SK-N-SH (cell line): ENCODE measurements around the gene OSBPL9.

Source experiments
- GATA2 ChIP-seq: sonication (generic); formaldehyde crosslinking; IDR thresholded peaks from 2 replicates; pipeline ENCODE4 v1.5.0; 2020; ENCODE audit warnings: mild to moderate bottlenecking, missing genetic modification reagents
- MXI1 ChIP-seq: IDR thresholded peaks from 2 replicates; pipeline ENCODE4 v1.6.1; 2012; ENCODE audit warnings: mild to moderate bottlenecking, low read depth, low read length, improper control_type of control experiment
- POLR2AphosphoS5 ChIP-seq: IDR thresholded peaks from 2 replicates; pipeline ENCODE4 v1.6.1; 2012; ENCODE audit warnings: low read depth, low read length

DNA sequence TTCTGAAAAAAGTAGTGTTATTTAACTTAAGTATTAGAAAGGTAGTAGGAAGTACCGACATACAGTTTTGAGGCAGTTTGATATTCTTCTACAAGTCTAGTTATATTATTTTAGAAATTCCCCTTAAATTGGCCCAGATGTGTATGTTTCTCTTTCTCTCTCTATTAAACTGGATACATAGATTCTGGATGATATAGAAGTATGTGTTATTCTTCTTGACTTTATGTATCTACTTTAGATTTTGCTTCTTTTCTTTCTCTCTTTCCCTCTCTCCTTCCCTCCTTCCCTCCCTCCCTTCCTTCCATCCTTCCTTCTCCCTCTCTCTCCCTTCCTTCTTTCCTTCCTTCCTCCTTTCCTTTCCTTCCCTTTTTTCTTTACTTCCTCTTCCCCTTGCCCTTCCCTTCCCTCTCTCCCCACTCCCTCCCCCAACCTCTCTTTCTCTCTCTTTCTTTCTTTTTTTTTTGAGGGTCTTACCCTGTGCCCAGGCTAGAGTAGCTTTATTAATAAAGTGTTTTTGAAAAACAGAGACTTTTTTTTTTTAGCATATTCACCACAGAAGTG, 124.3 kb downstream of the OSBPL9 start:
- TF ChIP-seq MXI1 (no peak), POLR2AphosphoS5 (no peak), GATA2 (CRISPR knock-in tag) (no peak)
